ENCODE data around the gene PRSS21.

Gene PRSS21

DNA sequence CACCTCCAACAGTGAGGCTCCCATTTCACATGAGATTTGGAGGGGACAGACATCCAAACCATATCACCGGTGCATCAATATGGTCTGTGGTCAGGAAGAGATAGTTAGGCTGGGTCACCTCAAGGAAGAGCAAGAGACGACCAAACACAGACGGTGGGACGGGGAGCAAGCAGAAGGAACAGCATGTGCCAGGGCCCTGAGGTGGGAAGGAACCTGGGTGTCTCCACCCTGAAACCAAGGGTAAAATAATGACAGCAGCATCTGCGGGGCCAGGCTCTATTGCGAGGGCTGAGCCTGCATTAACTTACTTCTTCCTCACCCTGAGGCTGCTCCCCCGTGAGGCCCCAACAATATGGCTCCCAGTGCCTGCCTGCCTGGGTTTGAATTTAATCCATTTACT, 8.9 kb upstream of the PRSS21 start:
- DNase-seq: no peak

DNA sequence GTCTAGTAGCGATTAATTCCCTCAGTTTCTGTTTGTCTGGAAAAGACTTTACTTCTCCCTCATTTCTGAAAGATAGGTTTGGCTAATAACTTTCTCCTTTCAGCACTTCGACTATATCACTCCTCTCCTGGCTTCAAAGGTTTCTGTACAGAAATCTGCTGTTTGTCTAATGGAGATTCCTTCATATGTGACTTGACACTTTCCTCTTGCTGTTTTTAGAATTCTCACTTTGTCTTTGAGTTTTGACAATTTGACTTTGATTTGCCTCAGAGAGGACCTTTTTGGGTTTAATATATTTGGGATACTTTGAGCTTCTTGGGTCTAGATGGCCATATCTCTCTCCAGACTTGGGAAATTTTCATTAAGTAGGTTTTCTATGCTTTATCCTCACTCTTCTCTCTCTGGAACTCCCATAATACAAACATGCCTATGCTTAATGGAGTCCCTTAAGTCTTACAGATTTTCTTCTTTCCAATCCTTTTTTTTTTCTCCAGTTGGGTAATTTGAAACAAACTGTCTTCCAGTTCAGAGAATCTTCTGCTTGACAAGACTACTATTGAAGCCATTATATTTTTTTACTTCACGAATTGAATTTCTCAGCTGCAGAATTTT, 7.8 kb upstream of the PRSS21 start:
- DNase-seq: no peak

DNA sequence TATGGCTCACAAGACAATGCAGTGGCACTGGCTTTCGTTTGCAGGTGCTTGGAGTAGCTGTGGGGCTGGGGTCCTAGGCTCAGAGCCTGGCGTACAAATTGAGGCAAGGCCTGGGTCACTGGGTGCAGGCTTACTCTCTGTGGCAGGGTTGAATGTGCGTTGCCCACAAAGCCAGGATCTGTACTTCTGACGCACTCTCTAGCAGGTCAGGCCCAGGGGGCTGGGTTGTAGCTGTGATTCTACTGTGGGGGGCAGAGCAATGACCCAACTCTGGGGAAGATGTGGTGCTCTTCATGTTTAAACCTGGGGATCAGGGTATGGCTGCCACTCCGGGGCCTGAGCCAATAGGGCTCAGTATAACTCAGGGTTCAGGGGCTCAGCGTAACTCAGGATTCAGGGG, 6.4 kb upstream of the PRSS21 start:
- no peak for DNase-seq

DNA sequence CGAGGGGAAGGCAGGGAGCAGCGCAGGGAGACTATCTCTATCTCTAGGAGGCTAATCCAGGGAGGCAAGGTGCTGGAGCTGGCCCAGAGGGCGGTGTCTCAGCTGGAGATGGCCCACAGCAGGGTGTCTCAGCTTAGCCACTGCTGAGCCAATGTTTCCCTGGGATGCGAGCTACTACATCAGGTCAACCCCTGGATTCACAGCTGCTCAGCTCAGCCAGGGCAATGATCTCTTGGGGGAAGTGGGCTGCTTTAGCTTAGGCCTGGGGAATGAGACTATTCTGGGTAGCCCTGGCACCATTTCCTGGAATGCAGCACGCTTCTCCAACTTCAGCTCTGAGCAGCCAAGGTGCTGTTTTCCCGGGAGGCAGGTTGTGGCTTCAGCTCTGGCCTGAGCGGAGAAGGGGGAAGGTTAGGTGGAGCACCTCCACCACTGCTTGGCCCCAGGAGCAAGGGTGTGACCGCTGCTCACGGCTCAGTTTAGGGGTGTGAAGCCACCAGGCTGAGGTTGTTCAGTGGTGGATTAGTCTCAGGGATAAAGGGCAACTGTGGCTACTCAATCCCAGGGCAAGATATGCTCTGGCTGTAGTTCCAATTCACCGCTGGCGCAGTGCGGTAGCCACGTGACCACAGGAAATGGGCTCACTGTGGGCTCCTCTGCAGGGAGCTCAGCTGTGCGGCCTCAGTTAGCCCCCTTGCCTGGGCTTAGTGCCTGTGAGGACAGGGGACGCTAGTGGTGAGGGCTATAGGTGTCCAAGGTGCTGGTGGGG, 5.2 kb upstream of the PRSS21 start:
- DNase-seq: no peak

DNA sequence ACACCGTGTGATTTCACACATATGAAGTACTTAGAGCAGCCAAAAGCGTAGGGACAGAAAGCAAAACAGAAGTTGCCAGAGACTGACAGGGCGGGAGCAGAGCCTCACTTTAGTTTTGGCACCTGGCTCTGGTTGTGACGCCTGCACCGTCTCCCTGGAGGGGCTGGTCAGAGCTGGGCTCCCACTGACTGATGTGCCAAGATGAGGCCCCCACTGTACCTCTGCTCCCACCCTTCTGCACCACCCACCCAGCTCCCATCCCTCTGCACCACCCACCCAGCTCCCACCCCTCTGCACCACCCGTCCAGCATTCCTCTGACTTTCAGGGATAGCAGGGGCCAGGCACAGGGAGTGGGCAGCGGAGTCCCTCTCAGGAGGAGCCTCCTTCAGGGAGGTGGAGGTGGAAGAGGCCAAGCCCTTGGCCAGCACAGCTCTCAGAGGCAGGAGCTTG, 3.2 kb upstream of the PRSS21 start:
- no peak for DNase-seq

DNA sequence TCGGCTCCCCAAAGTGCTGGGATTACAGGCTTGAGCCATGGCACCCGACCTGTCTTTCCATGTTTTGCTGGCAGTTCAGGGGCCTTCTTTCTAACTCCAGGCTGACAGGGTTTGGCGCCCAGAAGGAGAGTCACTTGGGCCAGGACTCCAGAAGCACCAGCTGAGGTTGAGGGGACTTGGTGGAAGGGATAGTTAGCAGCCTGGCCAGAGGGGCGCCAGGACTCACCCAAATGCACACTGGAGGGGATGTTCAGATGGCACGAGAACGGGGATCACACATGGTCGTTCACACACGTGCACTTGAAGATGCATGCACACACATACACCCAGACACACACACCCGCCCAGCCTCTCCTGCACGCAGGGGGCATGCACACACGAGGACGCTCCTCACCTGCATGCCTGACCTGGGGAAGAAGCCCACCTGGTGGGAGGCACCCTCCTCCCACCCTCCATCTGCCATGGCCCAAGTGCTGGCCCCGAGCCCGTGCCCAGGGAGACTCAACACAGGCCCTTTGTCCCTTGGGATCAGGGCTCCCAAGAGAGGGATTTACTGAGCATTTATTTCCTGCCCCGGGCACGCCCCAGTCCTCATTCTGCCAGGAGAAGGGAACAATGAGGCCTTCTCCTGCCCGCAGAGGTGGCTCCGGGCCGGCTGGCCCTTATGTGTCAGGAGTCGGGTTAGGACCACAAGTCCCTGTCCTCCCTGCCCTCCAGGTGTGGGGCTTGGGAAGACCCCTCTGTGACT, 2.3 kb upstream of the PRSS21 start:
- no peak for DNase-seq

DNA sequence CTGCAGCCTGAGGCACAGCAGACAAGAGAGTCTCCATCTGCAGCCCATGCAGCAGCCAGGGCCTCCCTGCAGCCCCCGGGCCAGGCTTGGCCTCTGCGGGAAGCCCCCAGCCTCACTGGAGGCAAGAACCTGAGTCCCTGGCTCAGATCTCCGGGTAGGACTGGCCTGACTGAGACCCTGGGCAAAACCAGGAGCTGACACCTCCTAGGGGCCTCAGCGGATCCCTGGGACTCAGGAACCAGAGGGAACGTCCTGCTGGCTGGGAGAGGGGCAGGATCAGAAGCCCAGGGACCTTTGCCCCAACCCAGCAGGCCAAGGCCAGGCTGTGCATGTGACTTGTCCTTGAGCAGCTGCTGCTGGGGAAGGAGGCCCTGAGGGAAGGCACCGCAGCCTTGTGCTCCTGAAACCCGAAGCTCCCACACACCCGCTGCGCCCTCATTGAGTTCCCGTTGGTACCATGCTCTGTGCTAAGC, 1.7 kb upstream of the PRSS21 start:
- no peak for DNase-seq

DNA sequence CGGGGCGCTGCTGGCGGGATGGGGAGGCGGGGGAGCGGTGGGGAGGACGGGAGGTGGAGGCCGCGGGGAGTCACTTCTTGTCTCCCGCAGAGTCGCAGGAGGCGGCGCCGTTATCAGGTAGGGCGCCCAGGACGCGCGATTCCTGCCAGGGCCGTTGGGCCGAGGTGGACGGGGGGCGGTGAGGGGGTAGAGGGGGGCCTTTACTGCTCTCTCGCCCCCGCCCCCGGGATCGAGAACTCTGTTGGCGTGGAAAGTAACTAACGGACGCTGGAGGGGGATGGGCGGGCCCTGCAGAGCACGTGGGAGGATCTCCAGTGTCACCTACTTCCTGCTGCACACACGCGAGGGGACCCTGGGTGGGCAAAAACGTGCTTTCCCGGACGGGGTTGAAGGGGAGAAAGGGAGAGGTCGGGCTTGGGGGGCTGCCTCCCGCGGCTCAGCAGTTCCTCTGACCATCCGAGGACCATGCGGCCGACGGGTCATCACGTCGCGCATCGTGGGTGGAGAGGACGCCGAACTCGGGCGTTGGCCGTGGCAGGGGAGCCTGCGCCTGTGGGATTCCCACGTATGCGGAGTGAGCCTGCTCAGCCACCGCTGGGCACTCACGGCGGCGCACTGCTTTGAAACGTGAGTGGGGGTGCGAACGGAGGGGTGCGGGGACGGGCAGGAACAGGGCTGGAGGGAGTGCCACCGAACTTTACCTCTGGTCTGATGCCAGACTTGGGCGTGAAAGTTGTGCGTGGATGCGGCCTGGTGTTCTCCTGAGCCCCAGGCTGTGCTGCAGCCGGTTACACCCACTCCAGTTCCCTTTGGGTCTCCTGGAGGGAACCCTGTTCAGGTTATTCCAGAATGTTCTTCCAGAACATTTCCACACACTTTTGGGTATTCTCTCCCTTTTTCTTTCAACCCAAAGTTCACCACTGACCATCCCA, 569 bp downstream of the PRSS21 start:
- no peak for DNase-seq

DNA sequence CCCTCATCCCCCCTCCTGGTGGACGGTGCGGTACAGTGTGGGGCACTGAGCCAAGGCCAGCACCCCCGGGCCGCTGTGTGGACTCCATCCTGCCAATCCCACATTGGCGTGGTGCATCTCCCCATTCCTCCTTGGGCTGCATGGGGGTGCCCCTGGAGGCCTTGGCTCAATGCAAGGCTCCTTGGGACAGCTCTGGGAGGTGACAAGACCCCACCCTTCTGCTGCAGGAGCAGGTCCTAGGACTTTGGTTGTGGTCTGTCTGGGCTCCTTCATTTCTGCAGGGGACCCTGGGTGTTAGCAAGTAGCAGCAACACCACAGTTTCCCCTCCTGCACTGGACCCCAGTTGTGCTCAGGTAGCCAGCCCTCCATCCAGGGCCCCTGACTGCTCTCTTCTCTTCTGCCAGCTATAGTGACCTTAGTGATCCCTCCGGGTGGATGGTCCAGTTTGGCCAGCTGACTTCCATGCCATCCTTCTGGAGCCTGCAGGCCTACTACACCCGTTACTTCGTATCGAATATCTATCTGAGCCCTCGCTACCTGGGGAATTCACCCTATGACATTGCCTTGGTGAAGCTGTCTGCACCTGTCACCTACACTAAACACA, 1.3 kb downstream of the PRSS21 start:
- no peak for DNase-seq

DNA sequence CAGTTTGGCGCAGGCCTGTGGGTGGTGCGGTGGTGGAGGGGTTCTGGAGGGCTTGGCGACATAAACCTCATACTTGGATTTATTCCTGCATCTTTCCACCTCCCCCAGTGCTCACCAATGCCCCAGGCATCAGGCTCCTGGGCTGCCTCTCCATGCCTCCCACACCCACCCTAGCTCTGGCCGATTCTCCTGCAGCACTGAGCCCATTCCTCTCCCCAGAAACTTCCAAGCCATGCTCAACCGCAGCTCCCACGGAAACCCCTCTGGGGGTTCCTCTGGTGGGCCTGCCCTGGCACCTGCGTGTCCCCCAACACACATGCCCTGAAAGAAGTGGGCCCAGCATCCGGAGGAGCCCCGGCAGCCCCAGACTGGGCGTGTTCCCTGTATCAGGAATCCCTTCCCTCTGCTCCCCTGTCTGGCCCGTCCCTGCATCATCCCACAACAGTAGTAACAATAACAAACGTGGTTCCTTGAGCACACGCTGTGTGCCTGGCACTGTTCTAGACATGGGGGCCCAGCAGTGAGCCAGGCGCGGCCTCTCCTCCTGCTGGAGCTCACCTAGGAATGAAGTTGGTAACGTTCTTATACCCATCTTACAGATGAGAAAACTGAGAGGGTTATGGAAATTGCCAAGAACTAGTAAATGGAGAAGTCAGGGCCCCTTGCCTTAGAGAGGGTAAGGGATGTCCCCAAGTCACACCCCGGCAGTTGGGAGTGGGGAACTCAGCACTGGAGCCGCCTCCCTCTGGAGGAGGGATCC, 2.3 kb downstream of the PRSS21 start:
- DNase-seq: no peak

DNA sequence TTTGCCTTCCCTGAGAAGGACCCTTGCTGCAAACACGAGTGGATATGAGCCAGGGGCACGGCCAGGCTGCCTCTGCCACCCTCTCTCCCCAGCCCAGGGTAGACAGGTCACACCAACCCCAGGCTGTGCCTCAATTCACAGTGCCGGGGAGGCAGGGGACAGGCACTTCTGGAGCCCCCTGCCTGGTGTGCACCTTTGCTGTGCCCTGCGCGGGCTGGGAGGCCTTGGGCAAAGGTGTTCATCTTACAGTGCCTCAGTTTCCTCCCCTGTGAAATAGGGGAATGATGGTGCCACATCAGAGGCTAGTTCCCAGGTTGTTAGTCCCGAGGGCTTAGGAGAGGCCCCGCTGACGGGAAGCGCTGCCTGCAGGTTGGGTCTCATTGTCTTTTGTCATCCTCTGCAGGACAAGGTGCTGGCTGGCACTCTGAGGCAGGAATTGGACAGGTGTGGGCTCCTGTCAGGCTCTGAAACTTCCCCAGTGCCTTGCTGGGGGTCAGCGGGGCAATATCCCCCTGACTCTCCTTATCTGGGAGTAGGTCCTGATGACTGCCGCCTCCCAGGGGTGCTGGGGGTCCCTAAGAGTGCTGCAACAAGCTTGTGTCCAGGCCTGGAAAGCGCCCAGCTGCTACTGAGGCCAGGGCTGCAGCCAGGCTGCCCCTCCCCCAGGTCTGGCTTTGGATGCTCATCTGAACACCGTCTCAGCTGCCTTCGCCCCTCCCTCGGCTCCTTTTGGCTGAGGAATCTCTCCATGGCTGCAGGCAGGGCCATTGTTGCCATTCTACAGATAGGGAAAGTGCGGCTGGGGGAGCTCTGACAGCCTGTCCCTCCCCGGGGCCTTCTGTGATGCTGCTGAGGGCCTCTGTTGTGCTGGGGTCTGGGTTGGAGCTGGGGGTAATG, 3.1 kb downstream of the PRSS21 start:
- no peak for DNase-seq

DNA sequence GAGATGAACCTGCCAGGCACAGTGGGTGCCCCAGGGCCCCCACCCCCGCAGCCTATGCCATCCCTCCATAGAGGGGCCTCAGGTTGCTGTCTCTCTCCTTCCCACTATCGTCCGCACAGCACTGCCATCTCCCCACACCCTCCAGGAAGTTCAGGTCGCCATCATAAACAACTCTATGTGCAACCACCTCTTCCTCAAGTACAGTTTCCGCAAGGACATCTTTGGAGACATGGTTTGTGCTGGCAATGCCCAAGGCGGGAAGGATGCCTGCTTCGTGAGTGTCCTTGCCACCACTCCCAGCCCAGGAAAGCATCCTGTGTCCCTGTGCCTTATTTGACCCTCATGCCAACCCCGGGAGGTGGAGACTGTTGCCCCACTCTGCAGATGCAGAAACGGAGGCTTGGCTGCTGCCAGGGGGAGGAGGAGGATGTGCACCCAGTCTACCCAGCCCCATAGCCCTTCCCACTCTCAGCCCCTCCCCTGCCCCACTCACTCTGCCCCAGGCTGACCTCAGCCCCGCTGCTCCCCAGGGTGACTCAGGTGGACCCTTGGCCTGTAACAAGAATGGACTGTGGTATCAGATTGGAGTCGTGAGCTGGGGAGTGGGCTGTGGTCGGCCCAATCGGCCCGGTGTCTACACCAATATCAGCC, 3.9 kb downstream of the PRSS21 start:
- DNase-seq: no peak

DNA sequence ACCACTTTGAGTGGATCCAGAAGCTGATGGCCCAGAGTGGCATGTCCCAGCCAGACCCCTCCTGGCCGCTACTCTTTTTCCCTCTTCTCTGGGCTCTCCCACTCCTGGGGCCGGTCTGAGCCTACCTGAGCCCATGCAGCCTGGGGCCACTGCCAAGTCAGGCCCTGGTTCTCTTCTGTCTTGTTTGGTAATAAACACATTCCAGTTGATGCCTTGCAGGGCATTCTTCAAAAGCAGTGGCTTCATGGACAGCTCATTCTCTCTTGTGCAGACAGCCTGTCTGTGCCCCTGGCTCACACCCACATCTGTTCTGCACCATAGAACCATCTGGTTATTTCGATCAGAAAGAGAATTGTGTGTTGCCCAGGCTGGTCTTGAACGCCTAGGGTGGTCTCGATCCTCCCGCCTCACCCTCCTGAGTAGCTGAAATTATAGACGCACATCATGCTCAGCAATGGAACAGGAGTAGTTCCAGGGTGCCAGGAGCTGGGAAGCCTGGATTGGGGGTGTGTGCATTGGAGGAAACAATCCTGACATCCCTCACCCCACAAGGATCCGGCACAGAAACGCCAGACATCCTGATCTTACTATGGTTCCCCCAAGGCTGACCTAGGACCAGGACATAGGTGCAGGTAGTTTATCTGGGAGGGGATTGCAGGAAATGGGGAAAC, 4.6 kb downstream of the PRSS21 start:
- no peak for DNase-seq

DNA sequence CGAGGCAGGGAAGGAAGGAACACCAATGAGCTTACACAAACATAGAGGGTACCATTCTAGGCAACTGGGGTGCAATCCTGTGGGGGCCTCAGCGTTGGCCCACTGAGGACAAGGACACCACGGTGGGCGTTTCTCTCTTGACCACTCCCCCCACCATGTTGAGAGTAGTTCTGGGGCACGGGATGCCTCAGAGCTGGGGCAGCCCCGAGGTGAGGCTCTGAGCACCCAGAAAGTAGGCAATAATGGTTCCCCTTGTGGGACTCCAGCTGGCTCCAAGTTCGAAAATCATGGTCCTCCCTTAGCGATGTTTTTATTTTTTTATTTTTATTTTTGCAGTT, 5.1 kb downstream of the PRSS21 start:
- no peak for DNase-seq

DNA sequence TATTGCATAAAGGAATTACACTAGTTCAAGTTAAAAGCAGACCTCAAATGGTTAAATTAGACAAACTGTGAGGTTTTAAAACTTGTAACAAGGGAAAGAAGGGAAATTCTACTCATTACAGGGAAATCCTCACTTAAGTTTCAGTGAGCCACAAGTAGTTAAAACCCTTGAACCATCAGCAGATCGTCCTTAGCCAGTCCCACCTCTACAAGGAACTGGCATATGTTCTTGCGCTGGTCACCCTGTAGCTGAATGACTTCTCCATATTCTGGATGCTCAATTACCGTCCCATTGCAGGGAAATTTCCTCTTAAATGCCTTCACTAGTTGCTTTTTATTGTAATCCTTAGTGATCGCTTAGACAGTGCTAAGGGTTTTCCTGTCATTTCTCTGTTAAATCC, 5.5 kb downstream of the PRSS21 start:
- DNase-seq: no peak

DNA sequence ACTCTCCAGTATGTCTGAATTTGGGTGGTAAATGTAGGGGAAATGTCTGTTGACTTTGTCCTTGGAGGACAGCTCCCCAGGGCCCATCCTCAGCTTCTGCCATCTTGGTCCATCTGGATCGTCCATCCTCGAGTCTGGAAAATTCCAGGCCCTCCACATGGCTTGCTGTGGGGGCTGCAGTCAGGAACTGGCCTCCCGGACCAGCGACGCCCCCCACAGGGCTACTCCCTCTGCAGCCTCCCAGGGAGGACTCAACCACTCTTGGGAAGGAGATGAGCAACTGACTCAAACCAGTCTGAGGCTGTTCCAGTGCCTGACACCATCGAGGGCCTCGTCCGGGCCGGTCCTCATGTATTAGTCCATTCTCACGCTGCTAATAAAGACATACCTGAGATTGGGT, 7.6 kb downstream of the PRSS21 start:
- DNase-seq: no peak

DNA sequence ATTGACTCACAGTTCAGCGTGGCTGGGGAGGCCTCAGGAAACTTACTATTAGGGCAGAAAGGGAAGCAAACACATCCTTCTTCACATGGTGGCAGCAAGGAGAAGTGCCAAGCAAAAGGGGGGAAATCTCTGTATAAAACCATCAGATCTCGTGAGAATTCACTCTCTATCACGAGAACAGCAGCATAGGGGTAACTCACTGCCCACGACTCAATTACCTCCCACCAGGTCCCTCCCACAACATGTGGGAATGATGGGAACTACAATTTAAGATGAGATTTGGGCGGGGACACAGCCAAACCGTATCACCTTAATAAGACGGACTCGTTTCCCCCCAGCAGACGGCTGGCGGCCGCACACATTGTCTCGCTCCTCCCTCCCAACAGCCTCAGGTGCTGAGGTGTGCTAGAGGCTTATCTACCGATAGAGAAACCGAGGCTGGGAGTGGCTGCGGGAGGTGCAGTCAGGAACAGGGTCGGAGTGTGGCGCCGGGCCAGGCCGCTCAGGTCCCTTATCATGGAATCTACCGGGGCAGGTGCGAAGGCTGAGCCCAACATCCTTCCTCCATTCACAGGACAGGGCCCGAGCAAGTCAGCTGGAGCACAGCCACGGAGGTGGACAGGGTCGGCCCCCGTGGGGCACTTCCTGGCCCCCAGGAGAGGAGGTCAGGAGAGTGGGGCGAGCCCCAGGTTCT, 8.2 kb downstream of the PRSS21 start:
- no peak for DNase-seq

DNA sequence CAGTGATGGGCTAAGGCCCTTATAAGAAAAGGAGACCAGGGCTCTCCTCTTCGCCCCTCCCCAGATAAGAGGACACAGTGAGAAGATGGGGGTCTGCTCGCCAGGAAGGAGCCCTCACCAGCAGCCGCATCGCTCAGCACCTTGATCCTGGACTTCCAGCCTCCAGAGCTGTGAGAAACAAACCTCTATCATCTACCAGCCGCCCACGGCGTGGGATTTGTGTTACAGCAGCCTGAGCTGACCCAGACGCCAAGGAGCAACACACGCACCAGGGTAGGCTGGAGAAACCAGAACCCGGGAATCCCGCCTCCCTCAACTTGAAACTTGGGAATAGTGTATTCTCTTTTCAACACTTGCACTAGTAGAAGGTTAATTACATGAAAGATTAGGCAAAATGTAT, 8.9 kb downstream of the PRSS21 start:
- no peak for DNase-seq

All from NK-92 treated with Interleukin-12 subunit alpha and Interleukin-12 subunit beta, amount 100 ng/mL, for 24 hours (cell line).